ENCODE results near the gene BMP8A. TPM values are rescaled to one million over a fixed set of nuclear protein-coding genes. Genes with fewer than 3 reads are reported as not detected.
"Not testable (repeated sequence)": the region's sequence is repeated elsewhere in the genome, so short reads cannot be mapped to it uniquely, and the experiment has no call there.

The BMP8A gene
- total RNA-seq, 1 donor from 2014 or later: not detected

- ATAC-seq: no peak
Measured at GRCh38 chr1:39484564-39484963, 6.9 kb upstream of the BMP8A start.

GRCh38 chr1:39485046-39485803 is 6.2 kb upstream of the BMP8A start:
- ATAC-seq: no peak

DNA sequence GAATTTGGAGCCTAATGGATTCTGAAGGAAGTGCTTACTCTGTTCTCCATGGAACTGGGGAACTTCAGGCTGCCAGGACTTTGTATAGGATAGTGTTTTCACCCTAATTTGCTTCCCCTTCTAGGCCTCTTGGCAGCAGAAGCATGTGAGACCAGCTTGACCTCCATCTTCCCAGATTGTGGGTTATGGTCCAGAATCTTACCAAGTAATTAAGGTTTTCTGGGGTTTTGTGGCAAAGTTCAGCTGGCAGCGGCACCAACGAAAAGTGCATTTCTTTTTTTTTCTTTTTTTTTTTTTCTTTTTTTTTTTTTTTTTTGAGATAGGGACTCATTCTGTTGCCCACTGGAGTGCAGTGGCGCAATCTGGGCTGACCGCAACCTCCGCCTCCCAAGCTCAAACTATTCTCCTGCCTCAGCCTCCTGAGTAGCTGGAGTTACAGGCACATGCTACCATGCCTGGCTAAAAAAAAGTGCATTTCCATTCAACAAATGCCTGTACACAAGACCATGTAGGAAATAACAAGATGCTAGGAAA is 3.4 kb upstream of the BMP8A start:
- ATAC-seq: no peak

DNA sequence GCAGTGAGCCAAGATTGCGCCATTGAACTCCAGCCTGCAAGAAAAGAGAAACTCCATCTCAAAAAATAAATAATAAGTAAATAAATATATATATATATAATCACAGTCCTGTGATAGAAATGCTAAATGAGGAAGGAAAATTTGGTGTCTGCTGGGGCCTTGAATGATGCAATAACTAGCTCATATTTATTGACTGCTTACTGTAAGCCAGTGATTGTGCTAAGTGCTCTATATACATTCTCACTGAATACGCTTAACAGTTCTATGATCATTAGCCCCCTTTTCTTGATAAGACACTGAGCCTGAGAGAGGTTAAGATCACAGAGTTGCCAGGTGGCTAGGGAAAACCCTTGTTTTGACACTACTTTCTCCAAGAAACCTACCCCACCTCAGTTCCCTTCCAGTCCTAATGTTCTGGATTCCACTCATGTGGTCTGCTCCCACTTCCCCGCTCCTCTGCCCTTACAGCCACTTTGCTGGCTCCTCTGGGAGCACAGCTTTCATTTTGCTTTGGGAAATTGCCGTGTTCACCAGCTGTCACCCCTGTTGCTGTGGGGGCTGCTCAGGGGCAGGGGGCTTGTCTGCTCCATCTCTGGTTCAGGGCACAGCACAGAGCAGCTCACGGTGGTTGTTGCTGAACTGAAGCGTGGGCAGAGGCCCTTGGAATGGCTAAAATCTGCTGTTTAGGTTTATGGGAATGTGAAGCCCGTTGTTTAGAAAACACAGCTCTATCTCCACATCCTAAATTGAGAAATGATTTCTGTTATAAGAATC is 2.5 kb upstream of the BMP8A start:
- ATAC-seq: no peak

DNA sequence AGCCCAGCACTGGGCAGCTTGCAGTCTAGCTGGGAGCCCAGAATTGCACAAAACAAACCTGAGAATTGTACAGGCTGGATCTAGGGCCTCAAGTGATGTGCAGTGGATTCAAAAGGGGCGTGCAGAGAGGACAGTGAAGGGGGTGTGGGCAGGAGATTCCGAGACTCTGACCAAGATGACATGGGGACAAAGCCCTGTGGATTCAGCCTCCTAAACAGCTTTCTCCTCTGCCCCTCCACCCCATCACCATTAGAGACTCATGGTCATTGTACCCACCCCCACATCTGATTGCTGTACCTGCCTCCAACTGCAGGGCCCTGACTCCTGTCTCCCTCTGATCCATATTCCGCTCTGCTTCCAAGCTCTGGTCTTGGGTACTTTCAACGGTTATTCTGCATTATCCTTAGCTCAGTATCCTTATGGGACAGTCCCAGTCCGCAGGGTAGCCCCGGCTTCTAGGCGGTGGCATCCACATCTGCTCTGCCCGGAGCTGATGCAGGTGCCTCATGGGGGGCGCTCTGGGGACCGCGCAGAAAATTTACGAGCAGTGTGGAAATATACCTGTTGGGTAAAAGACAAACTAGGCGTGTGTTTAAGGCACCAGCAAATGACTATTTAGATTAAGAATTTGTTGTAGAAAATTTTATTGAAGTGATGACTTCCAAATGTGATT is 1.7 kb upstream of the BMP8A start:
- ATAC-seq: no peak

DNA sequence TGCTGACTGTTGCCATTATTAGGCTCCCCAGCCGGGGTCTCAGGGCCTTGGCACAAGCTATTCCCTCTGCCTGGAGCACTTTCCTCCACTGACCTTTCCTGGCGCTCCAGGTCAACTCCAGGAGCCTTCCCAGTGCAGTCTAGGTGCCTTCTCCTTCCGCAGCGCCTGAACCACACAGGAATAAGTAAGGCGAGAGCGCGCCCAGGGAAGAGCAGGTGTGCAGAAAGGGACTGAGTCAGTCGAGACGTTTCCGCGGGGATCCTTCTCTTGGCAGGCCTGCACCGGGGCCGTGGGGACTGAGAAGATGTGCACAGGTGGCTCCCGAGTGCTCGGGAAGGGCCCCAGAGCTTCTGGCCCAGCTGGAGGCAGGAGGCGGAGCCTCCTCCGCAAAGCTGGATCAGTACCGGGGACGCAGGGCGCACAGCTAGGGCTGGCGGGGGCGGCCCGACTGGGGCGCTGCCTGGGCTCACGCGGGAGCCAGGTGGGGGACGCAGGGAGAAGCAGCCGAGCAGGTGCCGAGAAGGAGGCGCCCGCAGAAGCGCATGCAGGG is 765 bp upstream of the BMP8A start:
- peak; percentile 18 for ATAC-seq

DNA sequence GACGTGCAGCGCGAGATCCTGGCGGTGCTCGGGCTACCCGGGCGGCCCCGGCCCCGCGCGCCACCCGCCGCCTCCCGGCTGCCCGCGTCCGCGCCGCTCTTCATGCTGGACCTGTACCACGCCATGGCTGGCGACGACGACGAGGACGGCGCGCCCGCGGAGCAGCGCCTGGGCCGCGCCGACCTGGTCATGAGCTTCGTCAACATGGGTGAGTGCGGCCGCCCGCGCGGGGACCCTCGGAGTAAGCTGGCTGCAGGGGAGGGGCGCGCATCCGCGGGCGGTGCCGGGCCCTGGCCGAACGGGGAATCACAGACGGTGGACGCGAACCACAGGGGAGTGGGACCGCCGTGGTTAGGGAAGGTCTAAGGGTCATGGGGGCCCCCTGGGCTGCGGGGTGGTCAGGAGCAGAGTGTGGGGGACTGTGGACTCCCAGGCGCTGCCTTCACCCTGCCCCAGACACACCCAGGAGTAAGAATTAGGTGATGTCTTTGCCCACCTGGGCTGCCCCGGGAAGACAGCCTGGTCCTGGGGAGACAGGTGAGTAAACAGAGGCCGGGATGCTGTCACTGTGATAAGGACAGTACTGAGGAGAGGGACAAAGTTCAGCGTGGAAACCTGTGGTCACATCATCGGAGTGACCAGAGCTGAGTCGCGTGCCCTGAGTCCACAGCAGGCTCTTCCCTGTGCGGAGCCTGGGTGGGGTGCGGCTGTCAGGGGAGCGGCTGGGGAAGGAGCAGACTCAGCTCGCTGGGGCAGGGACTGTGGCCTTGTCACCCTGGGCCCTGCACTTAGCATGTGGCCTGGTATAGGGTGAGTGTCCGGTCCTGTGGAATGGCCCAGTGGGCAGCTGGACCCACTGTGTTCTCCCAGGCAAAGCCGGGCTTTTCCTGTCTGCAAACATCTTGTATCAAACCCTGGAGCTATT is 944 bp downstream of the BMP8A start:
- not testable (repeated sequence) for ATAC-seq

GRCh38 chr1:39493043-39493810 is 1.8 kb downstream of the BMP8A start:
- ATAC-seq: not testable (repeated sequence)

DNA sequence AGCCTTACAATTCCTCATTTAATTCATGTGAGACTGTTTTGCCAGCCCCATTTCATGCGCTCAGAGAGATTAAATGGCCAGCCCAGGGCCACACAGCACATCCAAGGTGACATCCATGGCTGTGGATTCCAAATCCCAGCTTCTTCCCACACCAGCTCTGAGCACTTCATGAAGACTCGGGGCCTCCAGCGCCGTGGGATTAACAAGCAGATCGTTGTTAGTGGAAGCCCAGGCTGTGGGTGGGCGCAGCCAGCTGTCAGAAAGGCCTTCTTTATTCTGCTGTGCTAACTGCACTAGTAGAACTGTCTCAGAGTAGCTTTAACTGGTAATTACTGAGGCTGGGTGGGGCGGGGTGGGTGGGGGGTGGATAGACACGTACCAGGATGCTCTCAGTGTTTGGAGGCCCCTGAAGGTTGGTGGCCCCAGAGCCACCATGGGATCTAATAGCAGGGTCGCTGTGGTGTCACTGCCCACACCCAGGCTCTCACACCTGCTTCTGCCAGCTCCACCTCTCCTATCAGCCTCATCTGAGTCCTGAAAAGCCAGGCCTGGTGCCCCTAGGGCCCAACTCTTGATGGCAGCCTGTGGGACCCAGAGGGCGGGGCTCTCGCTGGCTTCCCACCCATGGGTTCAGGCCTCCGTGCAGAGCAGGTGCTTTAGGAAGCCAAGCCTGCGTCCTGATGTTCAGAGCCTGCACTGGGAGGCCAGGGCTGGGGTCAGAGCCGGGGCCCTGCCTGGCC is 3.4 kb downstream of the BMP8A start:
- ATAC-seq: no peak

DNA sequence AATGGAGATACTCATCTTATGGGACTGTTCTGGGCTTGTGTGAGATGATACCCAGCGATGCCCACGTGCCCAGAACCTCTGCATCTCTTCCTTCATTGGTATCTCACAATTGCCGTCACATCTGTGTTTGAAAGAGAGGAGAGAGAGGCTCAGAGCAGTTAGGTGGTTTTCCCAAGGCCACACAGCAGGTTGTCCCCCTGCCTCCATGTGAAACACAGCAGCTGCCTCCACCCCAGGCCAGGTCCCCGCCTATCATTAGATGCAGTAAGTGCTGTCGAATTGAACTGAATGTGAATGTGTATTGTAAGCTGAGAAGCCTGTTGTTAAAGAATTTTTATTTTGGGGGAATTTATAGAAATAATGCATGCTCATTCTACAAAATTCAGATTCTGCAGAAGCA is 5.1 kb downstream of the BMP8A start:
- ATAC-seq: not testable (repeated sequence)

DNA sequence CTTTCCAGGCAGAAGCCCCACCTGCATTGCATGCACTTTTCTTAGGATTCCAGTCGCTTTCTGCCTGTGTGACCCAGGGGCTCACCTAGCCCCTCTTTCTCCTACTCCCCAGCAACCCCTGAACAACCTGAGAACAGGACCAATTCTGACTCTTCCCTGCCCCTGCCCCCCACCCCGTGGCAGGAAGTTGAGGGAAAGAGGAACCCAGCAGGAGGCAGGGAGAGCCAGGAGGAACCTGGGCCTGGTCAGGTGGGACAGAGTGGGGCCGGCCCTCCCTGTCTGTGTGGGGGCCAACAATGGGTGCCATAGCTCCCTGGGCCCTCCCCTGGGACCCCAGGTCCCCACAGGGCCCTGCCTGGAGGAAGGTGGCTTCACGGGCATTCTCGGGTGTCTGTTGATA is 6.1 kb downstream of the BMP8A start:
- no peak for ATAC-seq

- ATAC-seq: not testable (repeated sequence)
Measured at GRCh38 chr1:39498096-39498710, 6.8 kb downstream of the BMP8A start.

GRCh38 chr1:39498821-39499220 is 7.4 kb downstream of the BMP8A start:
- ATAC-seq: peak; percentile 5

DNA sequence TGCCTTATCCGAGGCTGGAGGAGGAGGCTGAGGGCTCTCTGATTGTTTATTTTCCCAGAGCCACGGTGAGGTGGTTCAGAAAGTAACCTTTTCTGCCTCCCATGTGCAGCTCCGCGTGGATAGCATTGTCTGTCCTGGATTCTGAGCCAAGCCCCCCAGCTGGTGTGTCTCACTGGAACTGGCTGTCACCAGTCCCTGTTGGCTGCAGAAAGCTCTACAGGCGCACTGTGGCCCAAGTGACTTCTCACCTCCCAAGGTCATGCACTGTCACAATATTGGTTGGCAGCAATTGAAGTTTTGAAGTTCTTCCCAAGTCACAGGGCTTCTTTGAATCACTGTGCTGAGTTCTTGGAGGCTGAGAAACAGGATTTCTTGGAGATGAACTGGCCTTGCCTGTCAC is 8.2 kb downstream of the BMP8A start:
- no peak for ATAC-seq

GRCh38 chr1:39500862-39501389 is 9.5 kb downstream of the BMP8A start:
- peak; percentile 62 for ATAC-seq

DNA sequence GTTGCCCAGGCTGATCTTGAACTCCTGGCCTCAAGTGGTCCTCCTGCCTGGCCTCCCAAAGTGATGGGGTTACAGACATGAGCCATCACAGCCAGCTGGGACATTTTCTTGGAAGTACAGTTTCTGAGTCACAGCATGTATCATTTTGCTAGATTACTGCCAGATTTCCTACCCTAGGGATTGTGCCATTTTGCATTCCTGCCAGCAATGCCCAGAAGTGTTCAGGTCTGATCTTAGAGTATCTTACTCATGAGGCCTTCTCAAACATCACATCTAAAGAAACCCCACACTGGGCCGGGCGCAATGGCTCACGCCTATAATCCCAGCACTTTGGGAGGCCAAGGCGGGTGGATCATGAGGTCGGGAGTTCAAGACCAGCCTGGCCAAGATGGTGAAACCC is 10.2 kb downstream of the BMP8A start:
- peak; percentile 22 for ATAC-seq

DNA sequence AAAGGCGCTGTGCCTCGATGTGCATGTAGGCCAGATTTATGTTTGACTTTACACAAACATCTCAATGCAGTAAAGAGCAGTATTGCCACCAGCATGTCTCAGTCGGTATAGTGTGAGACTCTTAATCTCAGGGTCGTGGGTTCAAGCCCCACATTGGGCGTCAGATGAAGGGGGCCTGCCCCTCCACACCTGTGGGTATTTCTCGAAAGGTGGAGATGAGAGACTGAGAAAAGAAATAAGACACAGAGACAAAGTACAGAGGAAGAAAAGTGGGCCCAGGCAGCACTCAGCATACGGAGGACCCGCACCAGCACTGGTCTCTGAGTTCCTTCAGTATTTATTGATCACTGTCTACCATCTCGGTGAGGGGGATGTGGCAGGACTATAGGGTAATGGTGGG is 13.0 kb downstream of the BMP8A start:
- not testable (repeated sequence) for ATAC-seq

DNA sequence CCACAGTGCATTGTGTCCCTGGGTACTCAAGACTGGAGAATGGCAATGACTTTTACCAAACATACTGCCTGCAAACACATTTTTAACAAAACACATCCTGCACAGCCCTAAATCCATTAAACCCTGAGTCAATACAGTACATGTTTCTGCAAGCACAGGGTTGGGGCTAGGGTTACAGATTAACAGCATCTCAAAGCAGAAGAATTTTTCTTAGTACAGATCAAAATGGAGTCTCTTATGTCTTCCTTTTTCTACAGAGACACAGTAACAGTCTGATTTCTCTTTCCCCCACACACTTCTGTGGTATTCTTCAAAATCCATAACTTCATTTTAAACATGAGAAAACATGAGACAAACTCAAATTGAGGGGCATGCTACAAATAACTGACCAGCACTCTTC is 13.9 kb downstream of the BMP8A start:
- no peak for ATAC-seq

- ATAC-seq: no peak
Measured at GRCh38 chr1:39507230-39507928, 15.9 kb downstream of the BMP8A start.

Measured in esophagus mucosa (tissue), 1 donor.